Measurements from ENCODE around the gene PRKCH.

The PRKCH gene

GRCh38 chr14:61562321-61563161 lies 241.2 kb downstream of the PRKCH start:
- H3K27me3 ChIP-seq (ENCODE audit: low read depth, low read length) = no peaks in the 10 kb centered on the region
- no peak overlapping the region for H3K4me3 ChIP-seq (ENCODE audit: low read length)
- H3K9me3 ChIP-seq (ENCODE audit: insufficient read depth, low read length) = no peaks in the 10 kb centered on the region
- TF ChIP-seq CTCF (IDR thresholded peaks at IDR 0.05; ENCODE audit: low read depth, low read length) = no peak
- TF ChIP-seq EZH2phosphoT487 (IDR thresholded peaks at IDR 0.05; ENCODE audit: low read depth) = no peak
- H3K79me2 ChIP-seq (ENCODE audit: low read length) = no peaks in the 10 kb centered on the region
- H2AFZ ChIP-seq (ENCODE audit: low read depth, low read length) = no peak overlapping the region
- H3K36me3 ChIP-seq (replicated peaks; ENCODE audit: low read depth, low read length) = no peaks in the 10 kb centered on the region
- H3K4me2 ChIP-seq (ENCODE audit: low read length) = no peak overlapping the region
- H3K27ac ChIP-seq (ENCODE audit: low read length) = no peak overlapping the region
- H3K9ac ChIP-seq (ENCODE audit: low read length) = no peak overlapping the region
- no peaks in the 10 kb centered on the region for H4K20me1 ChIP-seq (ENCODE audit: insufficient read depth, low read length)
- peaks cover 9% of the 10 kb centered on the region for H3K4me1 ChIP-seq (ENCODE audit: low read length)

- TF ChIP-seq CTCF (IDR thresholded peaks at IDR 0.05; ENCODE audit: low read depth, low read length) (no peak), EZH2phosphoT487 (IDR thresholded peaks at IDR 0.05; ENCODE audit: low read depth) (no peak)
- Histone ChIP-seq H3K36me3 (replicated peaks; ENCODE audit: low read depth, low read length) (no peaks in the 10 kb centered on the region), H3K27ac (ENCODE audit: low read length) (no peak overlapping the region), H3K27me3 (ENCODE audit: low read depth, low read length) (0 out of 2 replicates have a peak, but pooled peaks cover 4% of the 10 kb centered on the region), H3K4me2 (ENCODE audit: low read length) (no peak overlapping the region), H3K9ac (ENCODE audit: low read length) (no peak overlapping the region), H3K79me2 (ENCODE audit: low read length) (no peaks in the 10 kb centered on the region), H2AFZ (ENCODE audit: low read depth, low read length) (no peak overlapping the region), H3K4me1 (ENCODE audit: low read length) (peaks cover 15% of the 10 kb centered on the region), H3K9me3 (ENCODE audit: insufficient read depth, low read length) (no peaks in the 10 kb centered on the region), H4K20me1 (ENCODE audit: insufficient read depth, low read length) (no peaks in the 10 kb centered on the region), H3K4me3 (ENCODE audit: low read length) (no peak overlapping the region)
These were observed 241.8 kb downstream of the PRKCH start for GRCh38 chr14:61563162-61563511.

- Histone ChIP-seq H3K9ac (ENCODE audit: low read length) (no peak overlapping the region), H3K79me2 (ENCODE audit: low read length) (no peaks in the 10 kb centered on the region), H3K4me2 (ENCODE audit: low read length) (no peak overlapping the region)
These were observed 242.7 kb downstream of the PRKCH start for GRCh38 chr14:61563880-61564617.

More at GRCh38 chr14:61563880-61564617, 242.7 kb downstream of the PRKCH start:
- peaks cover 20% of the 10 kb centered on the region for H3K4me1 ChIP-seq (ENCODE audit: low read length)
- H3K27ac ChIP-seq (ENCODE audit: low read length) = no peak overlapping the region
- no peaks in the 10 kb centered on the region for H4K20me1 ChIP-seq (ENCODE audit: insufficient read depth, low read length)
- peaks cover 7% of the 10 kb centered on the region for H3K27me3 ChIP-seq (ENCODE audit: low read depth, low read length)
- H3K4me3 ChIP-seq (ENCODE audit: low read length) = no peak overlapping the region
- no peaks in the 10 kb centered on the region for H3K36me3 ChIP-seq (replicated peaks; ENCODE audit: low read depth, low read length)
- TF ChIP-seq CTCF (IDR thresholded peaks at IDR 0.05; ENCODE audit: low read depth, low read length) = no peak
- no peak for TF ChIP-seq EZH2phosphoT487 (IDR thresholded peaks at IDR 0.05; ENCODE audit: low read depth)
- no peak overlapping the region for H2AFZ ChIP-seq (ENCODE audit: low read depth, low read length)
- H3K9me3 ChIP-seq (ENCODE audit: insufficient read depth, low read length) = no peaks in the 10 kb centered on the region
